HUDEP-2 (cell line): ENCODE results near the gene SELE.
"Not testable (repeated sequence)": the region's sequence is repeated elsewhere in the genome, so short reads cannot be mapped to it uniquely, and the experiment has no call there.

Experiments used
- DNase-seq, 76 experiments: peaks; one replicate each; lab custom pipeline; 2025; ENCODE audit not compliant: unreplicated experiment in 76 of 76; lab: John Stamatoyannopoulos, UW

Gene SELE

DNA sequence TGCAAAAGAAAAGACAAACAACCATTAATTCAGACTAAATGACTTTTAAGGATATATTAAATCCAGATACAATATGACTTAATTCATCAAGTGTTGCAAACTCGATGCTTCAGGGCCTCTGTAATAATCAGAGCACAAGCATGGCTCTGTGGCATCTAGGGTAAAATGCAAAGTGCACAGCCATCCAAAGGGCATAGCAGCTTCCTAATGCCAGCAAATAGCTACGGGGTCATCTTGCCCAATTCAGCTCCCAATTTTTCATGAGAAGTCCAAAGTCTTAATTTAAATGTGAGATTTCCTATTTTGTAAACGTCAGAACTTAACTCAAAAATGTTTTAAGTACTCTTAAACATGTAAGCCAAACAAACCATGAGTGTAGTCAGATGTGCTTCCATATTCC, 7.9 kb downstream of the SELE start:
- DNase-seq, result no peak

DNA sequence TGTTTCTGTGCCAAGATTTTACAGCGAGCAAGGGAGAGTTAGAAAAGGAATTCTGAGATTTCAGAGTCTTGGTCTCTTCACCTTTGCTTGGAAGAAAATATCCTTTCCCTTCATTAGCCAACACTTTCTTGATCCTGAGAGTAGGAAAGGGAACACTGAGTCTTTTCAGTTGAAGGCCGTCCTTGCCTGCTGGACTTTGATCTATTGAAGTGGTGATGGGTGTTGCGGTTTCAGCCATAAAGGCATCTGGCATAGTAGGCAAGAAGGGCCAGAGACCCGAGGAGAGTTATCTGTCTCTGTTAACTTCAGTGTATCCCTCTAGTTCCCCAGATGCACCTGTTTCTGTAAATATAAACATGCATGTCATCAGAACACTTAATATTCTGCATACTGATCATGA, 9.7 kb downstream of the SELE start:
- no peak for DNase-seq

DNA sequence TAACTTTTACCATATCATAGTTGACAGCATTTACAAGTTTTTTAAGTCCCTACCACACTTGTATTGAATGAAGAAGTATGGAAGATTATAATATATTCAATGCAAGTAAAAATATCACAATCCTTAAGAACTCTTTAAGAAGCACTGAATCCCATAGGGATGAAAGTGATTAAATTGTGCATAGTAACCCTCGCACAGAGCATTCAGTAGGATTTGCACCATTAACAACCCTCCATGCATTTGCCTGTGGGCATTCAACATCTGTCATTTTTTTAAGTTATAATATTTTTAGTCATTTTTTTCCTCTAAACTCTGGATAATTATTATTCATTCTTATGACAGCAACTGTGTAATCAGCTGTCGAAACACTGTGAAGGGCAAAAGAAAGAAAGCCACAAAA, 10.1 kb downstream of the SELE start:
- DNase-seq, result no peak

GRCh38 chr1:169722779-169723178, 11.1 kb downstream of the SELE start:
- DNase-seq, result no peak

- DNase-seq, result not testable (repeated sequence)
These were observed 18.8 kb downstream of the SELE start for GRCh38 chr1:169715100-169715499.

GRCh38 chr1:169713090-169713489, 20.8 kb downstream of the SELE start:
- DNase-seq, result not testable (repeated sequence)

- DNase-seq, result no peak
These were observed 21.6 kb downstream of the SELE start for GRCh38 chr1:169712309-169712631.

DNA sequence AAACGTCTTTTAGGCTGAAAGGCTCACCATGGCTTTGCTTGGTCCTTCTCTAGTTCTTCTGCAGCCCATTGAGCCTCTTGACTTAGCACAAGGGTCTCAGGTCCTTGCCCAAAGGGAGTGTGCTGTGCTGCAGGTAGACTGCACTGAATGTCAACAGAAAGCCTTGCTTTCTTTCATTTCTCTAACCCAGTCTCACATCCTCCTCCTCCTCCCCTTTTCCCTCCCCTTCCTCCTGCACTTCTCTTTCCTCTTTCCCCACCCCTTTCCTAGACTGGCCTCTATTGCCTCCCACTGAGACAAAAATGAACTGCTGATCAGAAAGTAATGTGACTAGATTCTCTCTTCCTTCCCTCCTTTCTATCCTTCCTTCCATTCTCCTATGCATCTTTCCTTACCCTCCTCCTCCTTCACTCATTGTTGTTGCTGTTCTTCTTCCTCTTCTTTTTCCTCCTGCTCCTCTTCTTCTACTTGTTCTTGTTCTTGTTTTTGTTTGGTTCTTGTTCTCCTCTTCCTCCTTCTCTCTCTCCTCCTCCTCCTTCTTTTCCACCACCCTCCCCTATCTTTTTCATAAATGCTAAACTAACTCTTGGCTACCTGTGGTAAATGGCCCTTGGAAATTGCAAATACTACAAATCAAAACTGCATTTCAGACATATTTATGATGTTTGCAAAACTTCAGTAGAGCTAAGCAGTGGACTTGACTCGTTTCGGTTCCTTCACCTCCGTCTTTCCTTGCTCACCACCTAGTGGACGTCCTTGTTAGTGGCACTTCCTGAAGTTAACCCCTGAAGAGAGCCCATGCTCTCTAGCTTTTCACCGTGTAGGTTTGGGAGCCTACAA, 22.2 kb downstream of the SELE start, which contains the start of gene SELL:
Gene SELL (minus strand): TSS at position 152 of the 840 bp plus-strand sequence. CDS start 122 bp downstream, at position 30.
- peak in 46 of 76 experiments; percentile 3 to 65 (median 26) for DNase-seq

DNA sequence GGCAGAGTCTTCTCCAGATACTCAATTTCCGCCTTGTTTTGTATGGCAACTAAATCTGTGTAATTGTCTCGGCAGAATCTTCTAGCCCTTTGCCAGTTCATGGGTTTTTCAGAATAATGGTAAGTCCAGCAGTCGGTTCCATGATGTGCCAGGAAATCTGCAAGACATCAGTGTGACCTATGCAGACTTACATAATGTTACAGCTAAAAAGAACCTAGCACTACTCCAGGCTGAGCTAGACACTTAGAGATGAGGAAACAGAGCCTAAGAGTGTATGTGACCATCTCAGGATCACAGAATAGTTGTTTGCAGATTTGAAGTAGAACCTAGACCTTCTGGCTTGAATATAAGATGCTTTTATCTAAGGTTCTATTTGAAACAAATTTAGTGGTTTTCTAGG, 25.2 kb downstream of the SELE start:
- no peak for DNase-seq

DNA sequence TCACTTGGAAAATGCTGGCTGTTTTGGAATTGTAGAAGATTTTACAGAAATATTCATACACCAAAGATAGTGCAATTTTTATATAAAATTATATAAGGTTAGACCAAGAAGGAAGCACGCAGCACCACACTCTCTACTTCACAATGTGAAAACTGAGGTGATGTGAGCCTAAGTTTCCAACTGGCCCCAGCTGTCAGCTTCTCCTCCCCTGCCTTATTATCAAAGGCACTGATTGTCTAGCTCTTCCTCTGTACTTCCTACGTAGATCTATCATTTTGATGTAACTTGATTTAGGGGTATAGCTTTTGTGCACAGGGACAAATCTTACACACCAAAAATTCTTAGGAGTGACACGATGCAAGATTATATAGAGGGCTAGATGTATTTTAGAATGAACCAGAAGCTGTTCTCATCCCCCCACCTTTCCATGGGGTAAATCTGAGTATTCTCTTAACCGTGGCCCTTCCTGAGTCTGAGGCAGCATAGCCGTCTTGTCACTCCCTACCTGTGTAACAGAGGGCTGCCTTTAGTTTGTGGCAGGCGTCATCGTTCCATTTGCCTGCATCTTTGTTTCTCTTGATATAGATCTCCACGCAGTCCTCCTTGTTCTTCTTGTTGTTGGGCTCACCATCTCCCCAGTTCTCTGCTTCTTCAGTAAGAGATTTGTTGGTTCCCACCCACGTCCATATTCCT, 25.8 kb downstream of the SELE start:
- DNase-seq, result no peak

GRCh38 chr1:169704797-169705196, 29.1 kb downstream of the SELE start:
- DNase-seq, result no peak

- DNase-seq, result no peak
These were observed 32.4 kb downstream of the SELE start for GRCh38 chr1:169701261-169702005.

DNA sequence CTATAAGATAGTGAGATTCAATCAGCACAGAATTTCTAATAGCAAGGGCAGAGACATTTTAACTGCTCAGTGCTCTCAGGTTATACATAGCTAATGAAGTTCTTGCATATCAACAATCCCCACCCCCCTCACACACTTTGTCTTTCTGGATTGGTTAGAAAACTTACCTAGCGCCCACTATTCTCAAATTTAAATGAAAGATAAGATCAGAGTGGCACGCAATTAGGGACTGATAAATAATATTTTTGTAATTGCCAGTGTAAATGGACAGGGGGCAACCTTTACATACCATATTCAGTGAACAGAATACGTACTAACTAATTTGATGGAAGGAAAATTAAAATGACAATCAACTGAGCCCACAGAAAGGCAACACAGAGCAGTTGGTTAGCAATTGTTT, 34.2 kb downstream of the SELE start:
- DNase-seq, result no peak

GRCh38 chr1:169698976-169699375, 34.9 kb downstream of the SELE start:
- DNase-seq, result no peak

- no peak for DNase-seq
These were observed 36.1 kb downstream of the SELE start for GRCh38 chr1:169697755-169698154.

GRCh38 chr1:169696273-169697100, 37.4 kb downstream of the SELE start:
- no peak for DNase-seq

GRCh38 chr1:169694304-169695075, 39.4 kb downstream of the SELE start:
- DNase-seq, result no peak

DNA sequence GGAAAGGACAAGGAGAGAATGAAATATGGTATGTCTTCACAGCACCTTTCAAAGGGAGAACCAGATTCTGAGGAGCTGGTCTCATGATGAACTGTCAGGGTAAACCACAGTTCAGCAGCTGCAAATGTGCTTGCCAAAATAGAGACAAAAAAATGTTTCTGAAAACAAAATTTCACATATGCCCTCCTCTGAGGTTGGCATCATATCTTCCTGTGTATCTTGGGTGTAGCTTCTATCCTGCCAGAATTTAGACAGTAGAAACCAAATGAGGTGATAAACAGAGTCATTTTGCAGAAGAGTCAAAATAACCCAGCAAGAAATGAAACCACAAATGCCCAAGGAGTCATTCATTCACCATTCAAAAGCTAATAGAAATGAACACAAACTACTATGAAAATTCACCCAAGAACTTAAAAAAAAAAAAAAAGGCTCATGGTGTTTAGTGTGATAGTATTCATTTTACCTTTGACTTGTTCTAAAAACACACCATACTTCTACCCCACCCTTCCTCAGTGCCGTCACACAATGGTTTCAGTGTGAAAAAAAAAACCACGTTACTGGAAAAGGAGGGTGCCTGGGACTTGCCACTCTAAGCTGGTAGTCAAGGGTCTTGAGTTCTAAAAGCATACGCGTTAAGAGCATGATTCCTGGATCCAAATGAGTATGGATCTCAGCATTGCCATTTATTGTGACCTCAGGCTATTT, 41.0 kb downstream of the SELE start:
- DNase-seq, result no peak

DNA sequence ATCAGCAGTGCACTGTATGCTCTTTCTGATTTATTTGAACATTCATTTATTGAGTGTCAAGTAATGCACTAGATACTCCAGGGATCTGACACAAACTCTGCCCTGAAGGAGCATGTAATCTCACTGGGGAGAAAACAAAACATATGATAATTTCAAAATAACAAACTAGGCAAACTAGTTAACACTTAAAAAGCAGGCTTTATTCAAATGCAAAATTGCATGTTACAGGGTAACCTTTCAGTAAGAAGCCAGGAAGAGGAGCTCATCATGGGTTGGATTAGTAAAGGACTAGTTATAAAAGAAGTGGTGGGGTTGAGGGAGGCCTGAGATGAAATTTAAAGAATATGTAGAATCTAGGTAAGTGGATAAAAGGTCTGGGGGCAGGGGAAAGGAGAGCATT, 43.4 kb downstream of the SELE start:
- no peak for DNase-seq
